NCI-H2196 treated with DMSO at 0.1 percent for 48 hours (cell line): ENCODE measurements around the gene SHKBP1.
"Not testable (repeated sequence)": the region's sequence is repeated elsewhere in the genome, so short reads cannot be mapped to it uniquely, and the experiment has no call there.

ENCODE experiments used
- DNase-seq: peaks from one replicate; lab custom pipeline; 2025; ENCODE audit not compliant: unreplicated experiment; lab: John Stamatoyannopoulos, UW

SHKBP1 gene, protein sequence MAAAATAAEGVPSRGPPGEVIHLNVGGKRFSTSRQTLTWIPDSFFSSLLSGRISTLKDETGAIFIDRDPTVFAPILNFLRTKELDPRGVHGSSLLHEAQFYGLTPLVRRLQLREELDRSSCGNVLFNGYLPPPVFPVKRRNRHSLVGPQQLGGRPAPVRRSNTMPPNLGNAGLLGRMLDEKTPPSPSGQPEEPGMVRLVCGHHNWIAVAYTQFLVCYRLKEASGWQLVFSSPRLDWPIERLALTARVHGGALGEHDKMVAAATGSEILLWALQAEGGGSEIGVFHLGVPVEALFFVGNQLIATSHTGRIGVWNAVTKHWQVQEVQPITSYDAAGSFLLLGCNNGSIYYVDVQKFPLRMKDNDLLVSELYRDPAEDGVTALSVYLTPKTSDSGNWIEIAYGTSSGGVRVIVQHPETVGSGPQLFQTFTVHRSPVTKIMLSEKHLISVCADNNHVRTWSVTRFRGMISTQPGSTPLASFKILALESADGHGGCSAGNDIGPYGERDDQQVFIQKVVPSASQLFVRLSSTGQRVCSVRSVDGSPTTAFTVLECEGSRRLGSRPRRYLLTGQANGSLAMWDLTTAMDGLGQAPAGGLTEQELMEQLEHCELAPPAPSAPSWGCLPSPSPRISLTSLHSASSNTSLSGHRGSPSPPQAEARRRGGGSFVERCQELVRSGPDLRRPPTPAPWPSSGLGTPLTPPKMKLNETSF

GRCh38 chr19:40576585-40577451 lies at the start of gene SHKBP1:
Gene SHKBP1 (plus strand): TSS chr19:40576873. CDS start chr19:40576900, 27 bp downstream.
- peak; percentile 77 for DNase-seq

- DNase-seq, result no peak
Measured at GRCh38 chr19:40528078-40528477, 48.6 kb upstream of the SHKBP1 start.

GRCh38 chr19:40528533-40529092 lies 48.1 kb upstream of the SHKBP1 start:
- DNase-seq, result no peak

DNA sequence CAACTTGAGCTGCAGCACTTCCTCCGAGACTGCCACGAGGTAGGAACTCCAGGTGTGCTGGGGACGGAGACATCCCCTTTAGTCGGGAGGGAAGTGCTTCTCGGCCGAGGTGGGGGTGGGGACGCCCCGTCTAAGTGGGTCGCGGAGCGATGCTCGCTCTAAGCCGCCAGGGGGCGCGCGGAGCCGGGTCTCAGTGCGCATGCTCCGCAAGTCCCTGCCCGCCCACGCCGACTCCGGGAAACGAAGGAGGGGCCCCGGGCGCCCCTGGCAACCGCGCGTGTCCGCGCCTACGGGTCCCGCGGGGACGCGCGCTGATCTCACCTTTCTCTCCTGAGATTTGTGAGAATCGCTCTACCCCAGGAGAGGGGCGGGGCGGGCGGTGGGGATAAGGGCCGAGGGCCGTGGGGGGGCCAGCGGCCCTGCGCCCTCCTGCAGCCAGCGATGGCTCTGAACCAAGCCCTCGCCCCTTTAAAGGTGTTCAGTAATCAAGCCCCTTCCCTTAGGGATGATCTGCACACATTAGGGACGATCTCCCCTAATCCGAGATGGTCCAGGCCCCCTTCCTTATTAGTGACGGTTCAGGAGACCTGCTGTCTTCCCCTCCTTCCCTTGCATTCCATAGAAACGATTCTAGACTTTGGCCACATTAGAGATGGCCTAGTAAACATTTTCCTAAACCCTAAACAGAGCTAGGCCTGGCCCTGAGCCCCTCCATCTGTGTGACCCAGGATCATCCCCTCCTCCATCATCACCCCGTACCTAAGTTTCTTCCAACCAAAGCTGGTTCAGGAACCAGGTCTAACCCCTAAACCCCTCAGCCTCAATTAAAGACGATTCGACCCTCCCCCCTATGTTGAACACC lies 47.3 kb upstream of the SHKBP1 start:
- DNase-seq, result peak; percentile 84

DNA sequence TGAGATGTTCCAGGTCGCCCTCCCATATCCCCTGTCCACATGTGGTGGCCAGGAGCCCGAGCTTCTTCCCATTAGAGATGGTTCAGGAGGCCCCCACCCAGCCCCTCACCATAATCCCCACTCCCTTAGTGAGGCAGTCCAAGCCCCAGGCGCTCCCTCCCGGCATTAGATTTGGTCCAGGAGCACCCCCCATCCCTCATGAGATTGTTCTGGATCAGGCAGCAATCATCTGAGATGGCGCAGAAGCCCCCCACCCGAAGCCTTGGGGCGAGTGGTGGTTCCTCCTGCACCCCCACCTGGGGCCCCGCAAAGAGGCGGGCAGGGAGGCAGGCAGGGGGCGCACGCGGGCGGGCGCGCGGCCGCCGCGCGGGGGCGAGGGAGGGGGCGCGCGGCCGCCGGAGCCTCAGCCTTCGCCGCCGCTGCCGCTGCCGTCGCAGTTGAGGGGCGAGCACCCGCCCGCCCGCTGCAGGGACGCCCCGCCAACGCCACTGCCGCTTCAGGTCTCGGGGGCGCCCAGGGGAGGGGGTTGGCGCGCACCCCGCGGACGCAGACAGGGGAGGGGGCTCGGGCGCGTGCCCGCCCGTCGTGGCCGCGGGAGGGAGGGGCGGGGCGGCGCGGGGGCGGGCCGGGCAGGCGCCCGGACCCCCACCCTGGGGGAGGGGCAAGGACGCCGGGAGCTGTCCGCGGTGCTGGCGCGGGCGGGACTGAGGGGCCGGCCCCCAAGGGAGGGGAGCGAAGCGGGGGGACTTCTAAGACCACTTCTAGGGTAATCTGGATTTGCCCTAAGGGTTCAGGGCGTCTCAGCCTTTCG lies 46.4 kb upstream of the SHKBP1 start:
- peak; percentile 11 for DNase-seq

DNA sequence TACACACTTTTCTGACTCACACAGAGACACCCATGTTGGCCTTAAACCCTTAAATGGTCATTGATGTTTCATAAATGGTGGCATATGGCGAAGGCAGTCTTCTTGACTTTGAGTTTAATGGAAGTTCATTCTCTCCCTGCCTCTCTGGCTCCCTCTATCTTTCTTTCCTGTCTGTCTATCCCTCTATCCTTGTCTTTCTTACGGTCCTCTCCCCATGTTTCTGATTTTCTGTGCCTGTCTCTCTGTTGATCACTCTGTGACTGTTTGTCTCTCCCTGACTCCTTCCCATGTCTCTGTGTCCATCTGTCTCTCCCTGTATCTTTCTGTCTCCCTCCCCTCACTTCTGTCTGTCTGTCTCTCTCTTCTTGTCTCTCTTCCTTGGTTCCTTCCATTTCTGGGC lies 43.2 kb upstream of the SHKBP1 start:
- no peak for DNase-seq

DNA sequence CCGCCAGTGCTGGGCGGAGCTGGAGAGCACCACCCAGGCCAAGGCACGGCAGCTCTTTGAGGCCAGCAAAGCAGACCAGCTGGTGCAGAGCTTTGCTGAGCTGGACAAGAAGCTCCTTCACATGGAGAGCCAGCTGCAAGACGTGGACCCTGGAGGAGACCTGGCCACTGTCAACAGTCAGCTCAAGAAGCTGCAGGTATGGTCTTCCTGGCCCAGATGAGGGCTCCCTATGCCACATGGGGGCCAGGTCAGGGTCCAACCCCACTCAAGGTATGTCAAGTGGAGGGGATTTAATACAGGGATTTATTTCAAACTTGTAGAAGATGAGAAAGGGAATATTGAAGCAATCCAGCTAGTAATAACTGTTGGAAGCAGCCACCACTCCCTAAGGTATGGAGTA lies 42.5 kb upstream of the SHKBP1 start:
- DNase-seq, result no peak

DNA sequence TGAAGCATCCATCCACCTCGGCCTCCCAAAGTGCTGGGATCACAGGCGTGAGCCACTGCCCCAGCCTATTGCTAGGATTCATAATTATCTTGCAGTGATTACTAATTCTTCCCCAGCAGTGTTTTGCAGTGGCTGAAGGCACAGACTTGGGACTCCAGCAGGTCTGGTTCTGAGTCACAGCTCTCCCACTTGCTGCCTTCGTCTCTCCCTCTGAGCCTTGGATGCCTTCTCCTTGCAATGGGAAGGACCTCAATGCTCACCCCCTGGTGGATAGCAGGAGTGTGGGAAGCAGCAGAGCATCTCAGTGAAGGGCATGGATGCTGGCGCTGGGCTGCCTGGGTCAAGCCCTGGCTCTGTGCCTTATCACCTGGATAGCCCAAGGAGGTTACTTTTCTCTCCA lies 37.6 kb upstream of the SHKBP1 start:
- DNase-seq, result no peak

DNA sequence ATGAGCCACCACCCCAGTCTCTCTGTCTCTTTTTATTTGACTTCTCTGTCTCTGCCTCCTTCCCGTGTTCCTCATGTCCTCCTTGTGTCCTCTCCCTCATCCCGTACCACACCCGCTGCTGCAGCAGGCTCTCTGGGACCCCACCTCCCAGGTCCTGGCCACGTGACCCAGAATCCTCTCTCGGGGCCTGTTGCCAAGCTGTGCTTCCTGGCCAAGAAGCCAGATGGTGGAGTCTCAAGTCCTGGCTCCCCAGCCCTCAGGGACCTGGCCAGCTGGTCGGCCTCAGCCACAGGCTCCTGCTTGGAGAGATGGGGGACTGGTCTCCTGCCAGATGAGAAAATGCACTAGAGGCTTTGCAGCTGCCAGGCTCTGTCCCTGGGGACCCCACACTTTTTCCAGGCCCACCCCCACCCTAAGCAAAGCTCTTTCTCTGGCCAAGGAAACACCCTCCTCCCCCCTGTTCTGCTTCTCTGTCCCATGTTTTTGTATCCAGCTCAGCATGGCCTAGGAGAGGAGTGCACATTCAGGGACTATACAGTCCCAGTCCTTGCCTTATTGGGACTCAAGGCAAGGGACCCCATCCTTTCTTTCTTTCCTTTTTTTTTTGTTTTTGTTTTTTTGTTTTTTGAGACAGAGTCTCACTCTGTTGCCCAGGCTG lies 34.3 kb upstream of the SHKBP1 start:
- peak; percentile 69 for DNase-seq

DNA sequence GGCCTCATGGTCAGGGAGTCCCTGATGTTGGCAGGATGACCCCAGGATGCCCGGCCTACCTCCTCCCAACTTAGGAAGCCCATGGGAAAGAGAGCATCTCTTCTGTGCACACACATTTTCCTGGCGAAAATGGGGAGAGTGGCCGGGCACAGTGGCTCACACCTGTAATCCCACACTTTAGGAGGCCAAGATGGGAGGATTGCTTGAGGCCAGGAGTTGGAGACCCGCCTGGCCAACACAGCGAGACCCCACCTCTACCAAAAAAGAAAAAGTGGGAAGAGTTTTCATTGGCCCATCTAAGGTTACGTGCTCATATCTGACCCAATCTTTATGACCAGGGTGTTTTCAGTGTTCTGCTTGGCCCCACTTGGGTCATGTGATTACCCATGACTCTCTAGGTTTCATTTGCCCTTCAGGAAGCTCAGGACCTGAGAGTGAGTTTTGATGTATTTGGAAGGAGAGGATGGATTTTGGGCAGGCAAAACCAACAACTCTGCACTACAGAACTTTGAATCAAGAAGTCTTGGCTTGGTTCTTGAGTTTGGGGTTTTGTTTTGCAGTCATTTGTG lies 33.6 kb upstream of the SHKBP1 start:
- no peak for DNase-seq

DNA sequence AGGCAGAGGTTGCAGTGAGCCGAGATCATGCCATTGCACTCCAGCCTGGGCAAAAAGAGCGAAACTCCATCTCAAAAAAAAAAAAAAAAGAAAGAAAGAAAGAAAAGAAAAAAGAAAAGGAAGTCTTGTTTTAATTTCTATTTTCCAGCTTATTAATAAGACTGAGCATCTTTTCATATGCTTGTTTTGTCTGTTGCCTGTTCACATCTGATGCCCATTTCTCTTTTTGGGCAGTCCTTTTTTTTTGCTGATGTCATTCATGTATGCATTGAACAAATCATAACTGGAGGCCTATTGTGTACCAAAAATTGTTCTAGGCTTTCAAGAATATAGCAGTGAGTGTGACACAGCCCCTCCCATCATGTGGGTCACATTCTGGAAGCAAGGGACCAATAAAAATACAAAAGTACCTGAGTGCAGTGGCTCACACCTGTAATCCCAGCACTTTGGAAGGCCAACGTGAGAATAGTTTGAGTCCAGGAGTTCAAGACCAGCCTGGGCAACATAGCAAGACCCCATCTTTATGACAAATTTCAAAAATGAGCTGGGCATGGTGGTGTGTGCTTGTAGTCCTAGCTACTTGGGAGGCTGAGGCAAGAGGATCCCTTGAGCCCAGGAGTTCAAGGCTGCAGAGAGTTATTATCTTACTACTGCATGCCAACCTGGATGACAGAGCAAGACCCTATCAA lies 30.4 kb upstream of the SHKBP1 start:
- DNase-seq, result not testable (repeated sequence)

- not testable (repeated sequence) for DNase-seq
Measured at GRCh38 chr19:40547190-40547589, 29.5 kb upstream of the SHKBP1 start.

DNA sequence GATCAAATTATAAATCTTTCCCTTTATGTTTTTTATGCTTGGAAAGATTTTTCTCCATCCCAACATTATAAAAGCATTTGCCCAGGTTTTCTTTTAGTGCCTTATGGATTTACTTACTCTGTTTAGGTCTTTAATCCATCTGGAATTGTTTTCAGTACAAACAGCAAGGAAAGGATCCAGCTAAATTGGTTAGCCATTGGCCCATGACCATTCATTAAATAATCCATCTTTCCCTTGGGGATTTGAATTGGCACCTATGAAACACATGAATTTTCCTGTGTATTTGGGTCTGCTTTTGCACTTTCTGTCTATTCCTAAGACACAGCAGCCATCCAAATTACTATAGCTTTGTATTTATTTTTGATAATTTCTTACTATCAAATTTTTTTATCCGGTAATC lies 28.8 kb upstream of the SHKBP1 start:
- no peak for DNase-seq

DNA sequence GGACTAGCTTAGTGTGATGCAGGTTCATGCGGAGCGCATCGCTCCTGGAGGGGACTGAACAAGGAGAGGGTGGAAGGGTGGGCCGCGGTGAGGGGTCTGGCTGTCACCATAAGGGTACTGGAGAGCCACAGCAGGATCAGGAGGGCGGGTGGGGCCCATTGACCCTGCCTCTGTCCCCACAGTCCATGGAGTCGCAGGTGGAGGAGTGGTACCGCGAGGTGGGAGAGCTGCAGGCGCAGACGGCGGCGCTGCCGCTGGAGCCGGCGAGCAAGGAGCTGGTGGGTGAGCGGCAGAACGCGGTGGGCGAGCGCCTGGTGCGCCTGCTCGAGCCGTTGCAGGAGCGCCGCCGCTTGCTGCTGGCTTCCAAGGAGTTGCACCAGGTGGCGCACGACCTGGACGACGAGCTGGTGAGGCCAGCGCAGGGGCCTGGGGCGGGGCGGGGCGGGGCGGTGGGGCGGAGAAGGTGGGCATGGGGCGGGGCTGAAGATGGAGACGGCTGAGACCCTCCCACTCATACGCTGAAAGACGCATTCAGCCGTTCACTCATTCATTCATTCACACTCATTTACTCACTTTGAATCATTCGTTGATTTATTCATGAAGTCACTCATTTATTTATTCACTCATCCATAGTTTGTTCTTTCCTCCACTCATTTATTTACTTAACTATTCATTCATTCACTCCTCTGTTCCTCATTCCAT lies 27.5 kb upstream of the SHKBP1 start:
- DNase-seq, result no peak

DNA sequence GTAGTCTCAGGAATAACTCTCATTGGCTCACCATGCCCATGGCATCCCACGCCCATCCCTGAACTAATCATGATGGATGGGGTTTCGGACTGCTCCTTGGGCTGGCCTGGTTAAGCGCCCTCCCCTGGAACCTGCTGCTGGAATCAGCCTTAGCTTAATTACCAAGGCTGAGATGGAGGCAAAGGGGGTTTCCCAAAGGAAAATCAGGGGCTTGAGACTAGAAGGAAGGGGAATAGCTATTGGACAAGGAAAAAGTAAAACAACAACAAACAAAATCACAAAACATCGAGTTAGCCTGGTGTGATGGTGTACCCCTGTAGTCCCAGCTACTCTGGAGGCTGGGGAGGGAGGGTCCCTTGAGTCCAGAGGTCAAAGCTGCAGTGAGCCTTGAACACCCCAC lies 25.7 kb upstream of the SHKBP1 start:
- DNase-seq, result no peak

DNA sequence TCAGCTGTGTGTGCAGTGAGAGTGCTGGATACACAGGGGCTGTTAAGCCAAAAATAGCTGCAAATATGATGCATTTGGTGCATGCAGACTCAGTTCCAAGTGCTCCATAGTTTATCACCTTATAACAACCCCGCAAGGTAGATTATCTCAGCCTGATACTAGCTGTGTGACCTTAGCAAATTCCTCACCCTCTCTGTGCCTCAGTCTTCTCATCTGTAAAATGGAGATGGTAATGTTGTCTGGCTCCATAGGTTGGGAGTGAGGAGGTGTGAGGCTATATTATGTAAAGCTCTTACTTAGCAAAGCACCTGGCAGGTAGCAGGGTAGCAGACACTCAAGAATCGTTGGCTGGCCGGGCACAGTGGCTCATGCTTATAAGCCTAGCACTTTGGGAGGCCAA lies 23.8 kb upstream of the SHKBP1 start:
- DNase-seq, result no peak
